Natural killer cell (primary cell): Measurements from ENCODE around the gene ADAMTSL1. TPM values are rescaled to one million over a fixed set of nuclear protein-coding genes. Genes with fewer than 3 reads are reported as not detected.

ENCODE experiments used
- ATAC-seq, 3 donors: fragments of 150-1000 bp in 2 of 3; fragments of 200-7000 bp in 1 of 3; cut with Tn5 transposase; 1 replicate in 1 of 3; 2 replicates in 2 of 3; pipeline ENCODE4 v1.10.0; 2021; ENCODE audit warnings: mild to moderate bottlenecking in 2 of 3, moderate library complexity in 2 of 3
- DNase-seq, 2 donors: peaks; one replicate each; pipeline versions ENCODE4 v3.0.0 to v3.0.0-alpha.2; 2013 to 2021; ENCODE audit warnings: mixed read lengths in 1 of 2
- H3K27ac ChIP-seq: one replicate; pipeline ENCODE4 v1.5.1; 2013; ENCODE audit warnings: mild to moderate bottlenecking, low read length
- H3K27me3 ChIP-seq: one replicate; pipeline ENCODE4 v1.6.1; 2013; ENCODE audit warnings: low read length; ENCODE audit not compliant: control insufficient read depth, insufficient read depth
- H3K36me3 ChIP-seq: one replicate; pipeline ENCODE4 v1.6.1; 2013; ENCODE audit warnings: low read length; ENCODE audit not compliant: control insufficient read depth, insufficient read depth
- H3K4me1 ChIP-seq: one replicate; pipeline ENCODE4 v1.6.1; 2013; ENCODE audit warnings: low read length; ENCODE audit not compliant: control insufficient read depth, insufficient read depth
- H3K4me3 ChIP-seq: one replicate; pipeline ENCODE4 v1.5.1; 2013; ENCODE audit warnings: low read length
- H3K9me3 ChIP-seq: one replicate; pipeline ENCODE4 v1.6.1; 2013; ENCODE audit warnings: low read length; ENCODE audit not compliant: control insufficient read depth, insufficient read depth
- H3K27ac Mint-ChIP-seq, 2 donors: one replicate each; pipeline ENCODE4 v1.8.0; 2022; ENCODE audit warnings: mild to moderate bottlenecking in 2 of 2, mixed read lengths in 2 of 2, moderate library complexity in 1 of 2
- H3K27me3 Mint-ChIP-seq, 2 donors: one replicate each; pipeline ENCODE4 v1.8.0; 2022; ENCODE audit warnings: low read depth in 2 of 2, mixed read lengths in 2 of 2
- H3K36me3 Mint-ChIP-seq: one replicate; pipeline ENCODE4 v1.8.0; 2022; ENCODE audit warnings: mixed read lengths
- H3K4me1 Mint-ChIP-seq, 2 donors: one replicate each; pipeline ENCODE4 v1.8.0; 2022; ENCODE audit warnings: mixed read lengths in 2 of 2
- H3K4me3 Mint-ChIP-seq: one replicate; pipeline ENCODE4 v1.8.0; 2022; ENCODE audit warnings: mild to moderate bottlenecking, moderate library complexity, mixed read lengths
- H3K9me3 Mint-ChIP-seq, 2 donors: one replicate each; pipeline ENCODE4 v1.8.0; 2022; ENCODE audit warnings: mixed read lengths in 2 of 2
- WGBS: methylation state at CpG from one replicate; pipeline ENCODE4 v1.1.7; 2013; ENCODE audit warnings: missing lambda C conversion rate; ENCODE audit not compliant: insufficient coverage; 5-methylcytosine and 5-hydroxymethylcytosine counted together
- intact Hi-C: fragments of 100-400 bp; cut with micrococcal nuclease; formaldehyde crosslinking; loops from one replicate; pipeline ENCODE4 v1.14.2; 2022
- total RNA-seq, 4 donors: library from RNA; stranded (reverse); fragments of 120-200 nt in 1 of 4; gene quantifications; one replicate each; pipeline versions ENCODE4 v1.2.3 to v1.2.4, GENCODE V29; 2013 to 2022
- TF ChIP-seq, protein P1 (sequence below): fragments of 200-600 bp; IDR thresholded peaks from one replicate; pipeline ENCODE4 v1.8.0; 2022; ENCODE audit warnings: antibody characterized with exemption

Gene ADAMTSL1
- total RNA-seq, 3 donors from 2014 or later (not counting 1 experiment from before 2014, with no cell fraction given), result not detected

- Mint-ChIP-seq H3K4me1 (no peaks in the 10 kb centered on the region), H3K27me3 (no peaks in the 10 kb centered on the region), H3K4me3 (no peak overlapping the region), H3K36me3 (no peaks in the 10 kb centered on the region), H3K27ac (no peak overlapping the region), H3K9me3 (peaks cover 2 to 3% of the 10 kb centered on the region in 2 donors)
- TF ChIP-seq, protein P1, sequence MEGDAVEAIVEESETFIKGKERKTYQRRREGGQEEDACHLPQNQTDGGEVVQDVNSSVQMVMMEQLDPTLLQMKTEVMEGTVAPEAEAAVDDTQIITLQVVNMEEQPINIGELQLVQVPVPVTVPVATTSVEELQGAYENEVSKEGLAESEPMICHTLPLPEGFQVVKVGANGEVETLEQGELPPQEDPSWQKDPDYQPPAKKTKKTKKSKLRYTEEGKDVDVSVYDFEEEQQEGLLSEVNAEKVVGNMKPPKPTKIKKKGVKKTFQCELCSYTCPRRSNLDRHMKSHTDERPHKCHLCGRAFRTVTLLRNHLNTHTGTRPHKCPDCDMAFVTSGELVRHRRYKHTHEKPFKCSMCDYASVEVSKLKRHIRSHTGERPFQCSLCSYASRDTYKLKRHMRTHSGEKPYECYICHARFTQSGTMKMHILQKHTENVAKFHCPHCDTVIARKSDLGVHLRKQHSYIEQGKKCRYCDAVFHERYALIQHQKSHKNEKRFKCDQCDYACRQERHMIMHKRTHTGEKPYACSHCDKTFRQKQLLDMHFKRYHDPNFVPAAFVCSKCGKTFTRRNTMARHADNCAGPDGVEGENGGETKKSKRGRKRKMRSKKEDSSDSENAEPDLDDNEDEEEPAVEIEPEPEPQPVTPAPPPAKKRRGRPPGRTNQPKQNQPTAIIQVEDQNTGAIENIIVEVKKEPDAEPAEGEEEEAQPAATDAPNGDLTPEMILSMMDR, result no peak
- H3K27me3 ChIP-seq, result no peaks in the 10 kb centered on the region
- H3K27ac ChIP-seq, result no peak overlapping the region
- DNase-seq (no peak), ATAC-seq (no peak)
- H3K9me3 ChIP-seq, result no peaks in the 10 kb centered on the region
- no peaks in the 10 kb centered on the region for H3K36me3 ChIP-seq
- 86% methylated on average over 3 of the region's 3 CpGs for WGBS
- intact Hi-C loops, result no loop called here
- H3K4me3 ChIP-seq, result no peak overlapping the region
- no peaks in the 10 kb centered on the region for H3K4me1 ChIP-seq
These were observed 70.5 kb downstream of the ADAMTSL1 start for GRCh38 chr9:18544456-18544855.

GRCh38 chr9:18545636-18546360 is 71.8 kb downstream of the ADAMTSL1 start:
- peaks cover 0 to 2% of the 10 kb centered on the region in 2 donors for H3K9me3 Mint-ChIP-seq
- ATAC-seq, result no peak
- no peak for DNase-seq
- H3K9me3 ChIP-seq, result no peaks in the 10 kb centered on the region
- TF ChIP-seq, protein P1, result no peak
- no peak overlapping the region for H3K27ac ChIP-seq
- H3K36me3 Mint-ChIP-seq, result no peaks in the 10 kb centered on the region
- intact Hi-C loops, result no loop called here
- H3K27me3 Mint-ChIP-seq, result no peaks in the 10 kb centered on the region
- H3K4me1 Mint-ChIP-seq, result no peaks in the 10 kb centered on the region
- H3K4me3 ChIP-seq, result no peak overlapping the region
- H3K27ac Mint-ChIP-seq, result no peak overlapping the region
- 78% methylated on average over 3 of the region's 3 CpGs for WGBS
- no peaks in the 10 kb centered on the region for H3K36me3 ChIP-seq
- H3K27me3 ChIP-seq, result no peaks in the 10 kb centered on the region
- no peaks in the 10 kb centered on the region for H3K4me1 ChIP-seq
- no peak overlapping the region for H3K4me3 Mint-ChIP-seq

- H3K9me3 ChIP-seq, result no peaks in the 10 kb centered on the region
- intact Hi-C loops, result no loop called here
- no peaks in the 10 kb centered on the region for H3K27me3 ChIP-seq
- no peak overlapping the region for H3K27ac Mint-ChIP-seq
- TF ChIP-seq, protein P1, result no peak
- no CpG with 5 or more reads among the region's 1 CpG for WGBS
- no peak overlapping the region for H3K4me3 ChIP-seq
- no peaks in the 10 kb centered on the region for H3K27me3 Mint-ChIP-seq
- no peak overlapping the region for H3K27ac ChIP-seq
- no peaks in the 10 kb centered on the region for H3K36me3 ChIP-seq
- no peak overlapping the region for H3K4me3 Mint-ChIP-seq
- H3K4me1 Mint-ChIP-seq, result no peaks in the 10 kb centered on the region
- DNase-seq (no peak), ATAC-seq (no peak)
- peaks cover 4% of the 10 kb centered on the region in 2 donors for H3K9me3 Mint-ChIP-seq
- no peaks in the 10 kb centered on the region for H3K4me1 ChIP-seq
- H3K36me3 Mint-ChIP-seq, result no peaks in the 10 kb centered on the region
These were observed 74.5 kb downstream of the ADAMTSL1 start for GRCh38 chr9:18548456-18548855.

- DNase-seq, result no peak
- Mint-ChIP-seq H3K36me3 (no peaks in the 10 kb centered on the region), H3K9me3 (peaks cover 6 to 7% of the 10 kb centered on the region in 2 donors), H3K4me3 (no peak overlapping the region), H3K4me1 (no peaks in the 10 kb centered on the region), H3K27me3 (no peaks in the 10 kb centered on the region), H3K27ac (no peak overlapping the region)
- Histone ChIP-seq H3K36me3 (no peaks in the 10 kb centered on the region), H3K27me3 (no peaks in the 10 kb centered on the region), H3K4me1 (no peaks in the 10 kb centered on the region), H3K9me3 (no peaks in the 10 kb centered on the region), H3K27ac (no peak overlapping the region), H3K4me3 (no peak overlapping the region)
- WGBS, result 57% methylated on average over 3 of the region's 3 CpGs
- no peak for ATAC-seq
- TF ChIP-seq, protein P1, result no peak
- intact Hi-C loops, result no loop called here
These were observed 75.8 kb downstream of the ADAMTSL1 start for GRCh38 chr9:18549772-18550171.
